ENCODE results near the gene QRSL1.
A peak's percentile ranks its signal among the peaks of the same experiment; 100 is the strongest.
"Not testable (repeated sequence)": the region's sequence is repeated elsewhere in the genome, so short reads cannot be mapped to it uniquely, and the experiment has no call there.

The QRSL1 gene

DNA sequence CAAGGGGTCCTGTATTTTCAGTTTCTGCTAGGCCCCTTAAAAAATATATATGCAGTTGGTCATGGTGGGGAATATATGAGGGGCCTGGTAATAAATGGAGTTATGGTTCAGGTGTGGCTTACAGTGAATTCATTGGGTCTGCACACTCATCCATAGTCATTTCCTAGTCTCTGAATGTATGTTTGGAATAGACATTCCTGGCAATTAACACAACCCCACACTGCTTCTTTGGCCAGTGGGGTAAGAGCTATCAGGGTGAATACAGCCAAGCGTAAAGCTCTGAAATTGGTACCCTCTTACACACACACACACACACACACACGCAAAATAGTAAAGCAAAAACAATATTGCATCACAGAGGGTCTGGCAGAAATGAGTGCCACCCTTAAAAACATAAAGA, 56.5 kb downstream of the QRSL1 start:
- DNase-seq: no peak

DNA sequence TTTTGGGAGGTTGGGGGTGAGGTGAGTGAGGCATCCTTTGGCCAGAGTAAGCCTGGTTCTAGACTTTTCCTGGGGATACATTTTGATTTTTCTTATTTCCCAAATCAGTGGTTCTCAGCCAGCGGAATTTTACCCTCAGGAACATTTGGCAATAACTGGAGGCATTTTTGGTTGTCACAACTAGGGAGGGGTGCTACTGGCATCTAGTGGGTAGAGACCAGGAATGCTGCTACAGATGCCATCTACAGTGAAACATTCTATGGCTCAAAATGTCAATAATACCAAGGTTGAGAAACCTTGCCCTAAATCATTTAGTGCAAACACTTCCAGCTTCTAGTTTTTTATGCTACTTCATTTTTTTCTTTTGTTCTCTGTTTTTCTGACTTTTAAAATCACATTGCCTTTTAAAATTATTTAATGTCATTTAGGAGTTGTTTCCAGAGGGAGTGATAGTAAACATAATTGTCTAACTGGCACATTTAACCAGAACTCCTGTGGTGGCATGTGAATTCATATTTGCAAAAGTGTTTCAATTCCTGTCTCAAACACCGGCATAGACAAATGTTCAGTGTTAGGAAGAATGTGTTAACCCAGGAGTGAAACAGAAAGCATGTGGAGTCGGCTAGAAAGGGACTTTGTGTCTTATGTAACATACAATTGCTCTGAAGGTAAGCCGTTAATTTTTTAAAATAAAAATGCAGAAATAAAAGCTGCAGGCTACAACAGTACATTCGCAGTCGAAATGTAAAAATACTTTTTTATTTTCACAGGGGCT, 59.0 kb downstream of the QRSL1 start:
- no peak for DNase-seq

DNA sequence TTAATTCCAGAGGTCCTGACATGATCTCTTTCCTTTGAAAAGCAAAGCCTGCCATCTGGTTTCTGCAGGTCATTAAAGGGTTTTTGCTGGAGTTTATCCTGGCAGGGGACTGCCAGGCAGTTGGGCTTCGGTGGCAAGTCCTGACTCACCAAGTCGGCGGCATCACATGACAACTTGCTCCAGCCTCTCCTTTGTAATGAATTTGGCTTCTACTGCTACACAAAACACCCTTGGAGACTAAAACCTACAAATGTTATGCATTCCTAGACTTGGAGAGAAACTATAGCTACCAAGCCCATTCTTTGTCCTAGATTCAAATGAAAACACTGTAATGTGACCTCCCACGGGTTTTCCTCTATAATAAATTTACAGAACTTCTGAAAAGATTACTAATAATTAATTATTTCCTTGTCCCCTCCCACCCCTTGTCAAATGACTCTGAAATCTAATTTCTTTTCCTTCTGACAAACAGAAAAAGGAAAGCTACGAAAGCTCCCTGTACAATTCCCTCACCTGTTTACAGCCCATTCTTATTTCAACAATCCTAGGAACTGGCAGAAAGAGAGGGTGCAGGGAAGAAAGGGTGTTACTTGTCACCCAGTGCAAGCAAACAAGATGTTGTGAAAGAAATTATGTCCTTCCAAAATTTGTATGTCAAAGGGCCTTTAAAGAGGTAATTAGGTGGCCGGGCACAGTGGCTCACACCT, 62.9 kb downstream of the QRSL1 start:
- DNase-seq: no peak

DNA sequence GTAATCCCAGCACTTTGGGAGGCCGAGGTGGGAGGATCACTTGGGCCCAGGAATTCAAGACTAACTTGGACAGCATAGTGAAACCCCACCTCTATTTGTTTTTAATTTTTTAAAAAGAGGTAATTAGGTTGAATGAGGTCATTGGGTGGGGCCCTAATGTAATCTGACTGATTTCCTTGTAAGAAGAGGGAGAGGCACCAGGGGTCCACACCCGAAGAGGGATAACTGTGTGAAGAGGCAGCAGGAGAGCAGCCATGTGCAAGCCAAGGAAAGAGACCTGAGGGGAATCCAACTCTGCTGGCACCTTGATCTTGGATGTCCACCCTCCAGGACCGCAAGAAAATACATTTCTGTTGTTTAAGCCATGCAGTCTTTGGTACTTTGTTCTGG, 63.4 kb downstream of the QRSL1 start:
- DNase-seq: no peak

DNA sequence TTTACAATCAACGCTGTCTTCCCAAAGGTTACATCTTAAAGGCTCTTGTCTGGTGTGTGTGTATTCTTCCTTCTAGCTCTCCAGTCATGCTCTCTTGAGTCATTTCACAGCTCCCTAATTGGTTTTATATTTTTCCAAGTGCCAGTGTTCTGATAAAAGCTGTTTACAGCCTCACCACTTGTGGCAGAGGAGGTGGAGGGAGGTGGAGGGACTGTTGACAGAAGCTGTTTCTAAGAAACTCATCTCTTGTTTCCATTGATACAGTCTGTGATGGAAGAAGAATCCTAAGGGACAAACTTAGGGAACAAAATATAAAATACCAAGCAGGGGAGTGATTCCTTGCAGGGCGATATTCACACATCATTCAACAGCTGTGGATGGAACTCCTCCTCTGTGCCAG, 64.0 kb downstream of the QRSL1 start:
- DNase-seq: peak in 1 of 3 experiments; percentile 14

DNA sequence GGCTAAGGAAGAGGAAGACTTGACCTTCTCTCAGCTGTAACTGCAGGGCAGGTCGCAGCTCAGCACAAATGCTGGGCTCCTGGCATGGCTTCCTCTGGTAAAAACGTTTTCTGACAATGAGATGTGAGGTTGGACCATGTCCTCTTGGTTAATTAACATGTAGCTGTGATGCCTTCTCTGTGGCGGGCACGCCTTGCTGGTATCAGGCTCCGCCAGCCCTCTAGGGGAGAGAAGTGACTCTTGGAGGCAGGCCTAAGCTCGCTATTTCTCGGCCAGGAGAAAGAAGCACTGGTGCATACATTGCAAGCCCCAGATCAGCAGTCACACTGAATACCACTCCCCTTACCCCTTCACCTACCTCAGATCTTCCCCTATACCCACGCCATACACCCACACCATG, 65.0 kb downstream of the QRSL1 start:
- DNase-seq: peak in 1 of 3 experiments; percentile 13

DNA sequence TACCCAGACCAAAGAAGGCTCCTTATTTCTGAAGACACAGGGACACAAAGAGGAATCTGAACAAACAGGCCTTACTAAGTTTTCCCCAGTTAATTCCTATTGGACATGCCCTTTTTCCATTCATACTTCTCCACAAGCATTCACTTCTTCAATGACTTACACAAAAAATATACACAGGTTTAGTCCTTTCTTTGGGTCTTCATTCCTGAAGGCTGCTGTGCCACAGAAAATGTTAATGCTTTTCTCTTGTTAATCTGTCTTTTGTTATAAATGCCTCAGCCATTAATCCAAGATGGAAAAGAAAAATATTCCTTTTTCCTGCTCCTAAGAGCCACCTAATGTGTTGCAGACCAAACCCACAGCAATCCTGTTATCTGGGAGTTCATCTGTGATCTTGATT, 71.2 kb downstream of the QRSL1 start:
- no peak for DNase-seq

DNA sequence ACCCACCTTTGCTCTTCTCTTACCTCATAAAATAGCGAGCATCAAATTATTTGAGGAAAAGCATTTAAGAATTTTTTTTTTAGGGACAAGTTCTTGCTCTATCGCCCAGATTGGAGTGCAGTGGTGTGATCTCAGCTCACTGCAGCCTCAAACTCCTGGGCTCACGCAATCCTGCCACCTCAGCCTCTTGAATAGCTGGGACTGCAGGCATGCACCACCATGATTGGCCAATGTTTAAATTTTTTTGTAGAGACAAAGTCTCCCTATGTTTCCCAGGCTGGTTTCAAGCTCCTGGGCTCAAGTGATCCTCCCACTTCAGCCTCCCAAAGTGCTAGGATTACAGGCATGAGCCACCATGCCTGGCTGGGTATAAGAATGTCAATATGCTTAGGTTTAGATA, 71.8 kb downstream of the QRSL1 start:
- not testable (repeated sequence) for DNase-seq

DNA sequence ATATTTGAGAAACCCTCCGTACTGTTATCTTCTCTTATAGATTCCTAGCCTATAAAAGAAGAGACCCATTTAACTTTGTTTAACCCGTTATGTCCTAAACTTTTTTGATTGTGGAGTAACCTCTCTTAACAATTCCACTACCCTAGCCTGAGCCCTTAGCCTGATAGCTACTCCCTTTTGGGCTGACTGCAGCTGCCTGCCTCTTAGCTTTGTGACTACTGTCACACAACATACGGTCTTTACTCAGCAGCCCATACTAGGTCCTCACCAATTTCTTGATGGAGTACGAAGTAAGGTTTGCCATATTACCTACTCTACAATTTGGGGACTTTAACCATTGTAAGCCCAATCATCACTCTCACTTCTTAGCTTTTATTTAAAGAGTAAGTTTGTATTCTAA, 72.7 kb downstream of the QRSL1 start:
- peak in 2 of 3 experiments; percentile 52 to 79 for DNase-seq

DNA sequence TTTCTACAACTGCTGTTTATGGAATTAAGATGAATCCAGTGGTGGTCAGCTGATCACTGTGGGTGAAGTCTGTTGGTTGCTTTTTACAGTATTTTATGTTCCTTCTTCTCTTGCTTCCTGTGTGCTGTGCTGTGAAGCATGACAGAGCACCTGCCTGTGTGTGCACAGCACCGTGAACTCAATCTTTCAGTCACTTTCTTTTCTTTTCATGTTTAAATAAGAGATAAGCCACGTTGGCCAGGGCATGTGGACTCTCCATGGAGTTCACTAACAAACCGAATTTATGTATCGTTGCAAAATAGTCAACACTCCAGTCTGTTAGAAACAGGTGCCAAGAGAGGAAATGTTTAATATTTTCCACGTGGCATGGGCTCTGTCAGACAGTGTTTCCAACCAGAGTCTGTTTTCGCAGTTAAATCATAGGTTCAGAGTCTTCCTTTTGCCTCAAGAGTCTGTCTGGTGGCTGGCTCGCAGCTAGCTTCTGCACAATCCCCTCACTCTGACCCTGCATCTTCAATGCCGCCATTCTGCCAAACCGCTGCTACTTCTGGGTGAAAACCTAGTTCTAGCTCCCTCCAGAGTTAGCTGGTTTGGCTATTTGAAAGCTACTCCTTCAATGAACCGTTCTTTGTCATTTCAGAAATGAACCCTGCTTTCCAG, 73.2 kb downstream of the QRSL1 start:
- DNase-seq: peak; percentile 55 to 86 (median 78)

DNA sequence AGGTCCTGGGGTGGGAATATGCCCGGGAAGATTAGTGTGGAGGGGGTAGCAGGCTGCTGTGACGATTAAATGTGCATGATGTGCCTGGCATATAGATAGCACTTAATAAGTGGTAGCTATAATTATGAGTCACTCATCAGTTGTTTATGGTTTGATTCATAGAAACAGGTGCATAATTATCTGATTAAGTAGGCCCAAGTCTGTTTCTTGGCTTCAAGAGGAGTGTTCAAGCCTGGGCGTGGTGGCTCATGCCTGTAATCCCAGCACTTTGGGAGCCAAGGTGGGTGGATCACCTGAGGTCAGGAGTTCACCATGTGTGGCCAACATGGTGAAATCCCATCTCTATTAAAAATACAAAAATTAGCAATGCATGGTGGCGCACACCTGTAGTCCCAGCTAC, 74.9 kb downstream of the QRSL1 start:
- no peak for DNase-seq

DNA sequence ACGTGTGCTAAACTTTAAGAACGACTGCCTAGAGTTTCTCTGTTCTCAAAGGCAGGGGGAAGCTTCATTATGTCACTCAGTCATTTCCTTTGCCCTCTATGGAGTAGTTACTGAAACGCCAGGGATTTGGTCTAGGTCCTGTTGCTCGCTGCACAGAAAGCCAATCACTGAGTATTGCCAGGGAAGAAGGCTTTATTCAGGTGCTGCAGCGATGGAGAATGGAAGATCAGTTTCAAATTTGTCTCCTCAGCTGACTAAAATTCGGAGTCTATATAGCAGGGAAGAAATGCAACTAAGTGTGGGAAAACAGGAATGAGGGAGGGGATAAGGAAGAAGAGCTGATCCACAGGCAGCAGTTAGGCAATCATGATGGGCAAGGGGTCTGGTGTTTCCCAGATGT, 75.8 kb downstream of the QRSL1 start:
- no peak for DNase-seq

DNA sequence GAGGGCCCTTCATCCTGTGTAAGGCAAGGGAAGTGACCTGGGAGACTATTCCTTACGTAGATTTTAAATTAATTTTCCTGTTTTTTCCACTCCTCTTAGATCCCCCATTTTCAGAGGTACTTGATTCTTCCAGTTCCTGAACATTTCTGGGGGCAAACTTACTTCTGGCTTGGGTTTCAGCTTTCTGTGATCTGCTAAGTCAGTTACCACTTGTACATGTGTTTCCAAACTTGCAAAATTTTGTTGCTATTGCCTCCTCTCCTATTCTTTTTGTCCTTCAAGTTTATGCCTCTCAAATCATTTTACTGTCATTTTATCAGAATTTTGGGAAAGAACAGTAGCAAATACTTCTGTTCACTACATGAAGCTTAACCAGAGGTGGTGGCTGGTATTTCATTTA, 81.2 kb downstream of the QRSL1 start:
- no peak for DNase-seq

DNA sequence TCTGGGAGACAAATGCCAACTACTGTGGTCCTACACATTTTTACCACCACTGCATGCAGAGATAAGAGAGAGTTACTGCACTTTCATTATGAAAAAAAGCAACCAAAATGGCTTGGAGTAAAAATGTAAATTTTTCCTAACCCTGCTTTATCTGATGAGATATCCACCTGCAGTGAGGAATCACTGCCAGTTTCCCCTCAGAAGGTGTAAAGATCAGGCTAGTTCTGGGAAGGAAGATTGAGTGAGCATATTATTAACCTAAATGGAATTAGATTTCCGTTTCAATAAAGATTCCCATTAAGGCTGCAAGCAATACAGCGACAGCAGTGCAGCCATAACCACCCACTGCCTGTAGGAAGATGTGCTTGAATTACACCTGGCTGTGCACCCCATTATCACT, 84.9 kb downstream of the QRSL1 start:
- no peak for DNase-seq

DNA sequence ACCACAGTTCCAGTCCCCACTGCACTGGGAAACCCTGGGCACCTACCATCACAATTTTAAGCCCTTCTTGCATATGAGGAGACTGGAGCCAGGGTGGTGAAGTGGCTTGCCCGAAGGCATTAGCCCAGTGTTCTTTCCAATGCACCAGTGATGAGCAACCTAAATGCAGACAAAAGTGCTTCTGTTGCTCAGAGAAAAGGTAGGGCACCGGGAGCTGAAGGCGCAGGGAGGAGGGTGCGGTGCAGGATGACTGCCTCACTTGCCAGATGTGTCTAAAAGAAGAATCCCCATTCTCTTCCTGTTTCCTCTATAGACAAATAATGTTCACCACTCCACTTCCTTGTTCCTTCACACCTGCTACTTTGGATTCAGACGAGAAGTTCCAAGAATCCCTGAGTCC, 86.5 kb downstream of the QRSL1 start:
- no peak for DNase-seq

DNA sequence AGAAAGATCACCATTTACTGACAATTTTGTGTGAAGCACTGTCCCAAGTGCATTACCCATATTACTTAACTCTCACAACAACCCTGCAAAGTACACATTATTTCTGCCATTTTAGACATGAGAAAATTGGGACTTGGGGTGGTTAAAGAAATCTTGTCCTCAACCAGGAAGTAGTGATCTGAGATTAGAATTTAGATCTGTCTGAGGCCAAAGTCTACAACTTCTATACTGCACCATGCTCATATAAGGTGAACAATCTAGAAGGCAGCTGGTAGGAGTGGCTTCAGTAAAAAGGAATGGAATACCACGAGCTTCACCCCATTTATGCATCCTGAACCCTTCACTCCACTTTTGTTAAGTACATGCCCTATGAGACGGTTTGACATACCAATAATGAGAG, 87.6 kb downstream of the QRSL1 start:
- DNase-seq: no peak
